HepG2 (cell line): ENCODE data around the gene TRMT112. TPM values are rescaled to one million over a fixed set of nuclear protein-coding genes. Genes with fewer than 3 reads are reported as not detected.

Source experiments
- ATAC-seq: fragments of 200-7000 bp; cut with Tn5 transposase; 3 replicates; pipeline ENCODE4 v1.9.1; 2020; ENCODE audit warnings: mild to moderate bottlenecking, moderate library complexity
- BruUV-seq: library from RNA; stranded (reverse); fragments of 400-500 nt; replicated peaks from 2 replicates; lab custom pipeline; 2021; lab: Mats Ljungman, UMichigan
- CTCF ChIA-PET: fragments of 300-600 bp; formaldehyde crosslinking; extraction: SDS; loops from one replicate; lab custom pipeline; 2021; ENCODE audit warnings: low total read pairs, inconsistent platforms, low intra/inter-chr PET ratio; lab: Yijun Ruan, JAX
- POLR2A ChIA-PET: fragments of 350-600 bp; sonication (Branson Sonifier 250); formaldehyde crosslinking; loops from one replicate; lab custom pipeline; 2020; ENCODE audit warnings: antibody characterized with exemption, inconsistent platforms; lab: Yijun Ruan, JAX
- DNase-seq: peaks from one replicate; pipeline ENCODE4 v3.0.0-alpha.2; 2015; ENCODE audit warnings: low spot score
- FAIRE-seq: peaks from 3 replicates; lab custom pipeline; 2011; peaks lifted over from hg19 to GRCh38; lab: Jason Lieb, UNC
- H2AFZ ChIP-seq: one replicate; pipeline ENCODE4 v1.6.1; 2011; ENCODE audit warnings: low read length, inconsistent platforms
- H3K27ac ChIP-seq: fragments of 300-600 bp; 3 replicates; pipeline ENCODE4 v1.8.0; 2011; ENCODE audit warnings: mixed run types, mild to moderate bottlenecking, mixed read lengths, low read length, inconsistent platforms; ENCODE audit not compliant: insufficient read depth; ENCODE audit errors: extremely low read length
- H3K27me3 ChIP-seq, 2 experiments: fragments of 200-600 bp in 1 of 2; 2 replicates in 1 of 2; 3 replicates in 1 of 2; pipeline versions ENCODE4 v1.6.0 to v1.8.0; 2011; ENCODE audit warnings: low read length in 2 of 2, mild to moderate bottlenecking in 2 of 2, moderate library complexity in 2 of 2, inconsistent platforms in 1 of 2; ENCODE audit not compliant: insufficient read depth in 2 of 2, control insufficient read depth in 1 of 2
- H3K36me3 ChIP-seq, 2 experiments: fragments of 200-600 bp in 1 of 2; replicated peaks in 1 of 2; 2 replicates in 1 of 2; 3 replicates in 1 of 2; pipeline versions ENCODE4 v1.5.1 to v1.8.0; 2011; ENCODE audit warnings: low read length in 2 of 2, inconsistent platforms in 1 of 2; ENCODE audit not compliant: insufficient read depth in 2 of 2, control insufficient read depth in 1 of 2
- H3K4me1 ChIP-seq: 2 replicates; pipeline ENCODE4 v1.5.1; 2012; ENCODE audit warnings: low read length, inconsistent platforms; ENCODE audit not compliant: insufficient read depth
- H3K4me2 ChIP-seq: 2 replicates; pipeline ENCODE4 v1.6.0; 2011; ENCODE audit warnings: low read depth, low read length, inconsistent platforms
- H3K4me3 ChIP-seq, 3 experiments: fragments of 200-600 bp in 1 of 3; sonication (generic), shearing (Covaris generic) in 1 of 3; replicated peaks in 1 of 3; 2 replicates each; pipeline ENCODE4 v1.5.1; 2011 to 2016; ENCODE audit warnings: low read length in 3 of 3, inconsistent platforms in 2 of 3, low read depth in 2 of 3, mild to moderate bottlenecking in 2 of 3, control low read depth in 1 of 3, mixed read lengths in 1 of 3; ENCODE audit not compliant: insufficient read depth in 1 of 3
- H3K79me2 ChIP-seq: one replicate; pipeline ENCODE4 v1.6.1; 2011; ENCODE audit warnings: low read length, inconsistent platforms; ENCODE audit not compliant: insufficient read depth
- H3K9ac ChIP-seq: 2 replicates; pipeline ENCODE4 v1.6.0; 2011; ENCODE audit warnings: mild to moderate bottlenecking, low read depth, low read length, inconsistent platforms; ENCODE audit not compliant: insufficient read depth
- H3K9me3 ChIP-seq: 2 replicates; pipeline ENCODE4 v1.5.1; 2012; ENCODE audit warnings: mild to moderate bottlenecking, low read length
- H4K20me1 ChIP-seq: 2 replicates; pipeline ENCODE4 v1.6.0; 2011; ENCODE audit warnings: inconsistent platforms, mild to moderate bottlenecking, low read length, moderate library complexity; ENCODE audit not compliant: insufficient read depth
- EED ChIP-seq: sonication (generic); formaldehyde crosslinking; IDR thresholded peaks from 2 replicates; pipeline ENCODE4 v1.5.0; 2020; ENCODE audit warnings: mild to moderate bottlenecking, missing genetic modification reagents
- ELK4 ChIP-seq: sonication (generic); formaldehyde crosslinking; IDR thresholded peaks from 2 replicates; pipeline ENCODE4 v1.9.0; 2021; ENCODE audit warnings: missing genetic modification reagents, borderline replicate concordance
- EZH2 ChIP-seq: conservative IDR thresholded peaks from 2 replicates; pipeline ENCODE4 v1.6.1; 2012; ENCODE audit warnings: mild to moderate bottlenecking, low read depth, low read length, moderate library complexity
- FOXK1 ChIP-seq: sonication (generic); formaldehyde crosslinking; IDR thresholded peaks from 2 replicates; pipeline ENCODE4 v1.4.0; 2020; ENCODE audit warnings: low read depth, missing genetic modification reagents, borderline replicate concordance
- GRHL1 ChIP-seq: sonication (generic); formaldehyde crosslinking; conservative IDR thresholded peaks from 2 replicates; pipeline ENCODE4 v1.8.0; 2022; ENCODE audit warnings: missing genetic modification reagents
- NR2F6 ChIP-seq, 2 experiments: IDR thresholded peaks; 2 replicates each; pipeline ENCODE4 v1.6.1; 2016; ENCODE audit warnings: antibody characterized with exemption in 1 of 2, mild to moderate bottlenecking in 1 of 2
- ZFY ChIP-seq: sonication (generic); formaldehyde crosslinking; IDR thresholded peaks from 2 replicates; pipeline ENCODE4 v1.4.0; 2020; ENCODE audit warnings: missing genetic modification reagents
- ZKSCAN1 ChIP-seq: fragments of 150-350 bp; IDR thresholded peaks from 2 replicates; pipeline ENCODE4 v1.6.1; 2014; ENCODE audit warnings: low read length
- ZSCAN30 ChIP-seq: sonication (generic); formaldehyde crosslinking; IDR thresholded peaks from 2 replicates; pipeline ENCODE4 v1.5.0; 2020; ENCODE audit warnings: mild to moderate bottlenecking, missing genetic modification reagents
- WGBS: methylation state at CpG from one replicate; pipeline ENCODE4 v1.1.6; 2017; ENCODE audit warnings: low lambda C conversion rate; 5-methylcytosine and 5-hydroxymethylcytosine counted together
- in situ Hi-C: cut with HindIII; loops from 2 replicates; pipeline ENCODE4 v1.10.0; 2017; ENCODE audit warnings: low pct_unique_long_range_greater_than_20kb; ENCODE audit not compliant: extremely low pct_ligation_motif_present
- intact Hi-C: fragments of 100-400 bp; cut with micrococcal nuclease; formaldehyde crosslinking; loops from one replicate; pipeline ENCODE4 v1.10.0; 2022; ENCODE audit not compliant: unreplicated experiment
- polyA plus RNA-seq, 8 experiments: library from polyadenylated mRNA; depleted of rRNA in 3 of 8; stranded (reverse) in 7 of 8; unstranded in 1 of 8; fragments of >200 nt; fragmentation: Illumina TruSeq in 4 of 8; extraction: Trizol in 4 of 8; gene quantifications; 2 replicates each; pipeline versions ENCODE4 v1.2.1 to v1.2.3, GENCODE V29; 2011 to 2016; ENCODE audit warnings: low read depth in 4 of 8, missing spikeins in 1 of 8, mixed read lengths in 1 of 8; ENCODE audit not compliant: insufficient read depth in 1 of 8
- total RNA-seq, 5 experiments: library from RNA; depleted of rRNA; stranded (reverse); fragments of >200 nt; fragmentation: Illumina TruSeq; extraction: Trizol; gene quantifications; 2 replicates each; pipeline ENCODE4 v1.2.3, GENCODE V29; 2016; ENCODE audit warnings: low read depth in 1 of 5

TRMT112 gene
- total and polyA plus RNA-seq, 2 of the 13 experiments (the other 11 are each of a cell fraction or from before 2014, with no cell fraction given), result 186 to 409 TPM

GRCh38 chr11:64294774-64295173, 22.6 kb downstream of the TRMT112 start:
- no peaks in the 10 kb centered on the region for H3K9me3 ChIP-seq
- WGBS, result 23% methylated on average over 3 of the region's 3 CpGs
- DNase-seq, result no peak
- H3K27me3 ChIP-seq, result peaks cover 39 to 92% of the 10 kb centered on the region in 2 experiments
- TF ChIP-seq FOXK1, result no peak
- TF ChIP-seq ZKSCAN1, result peak; percentile 62; the same call in 1 of the 2 replicates
- no peak for TF ChIP-seq NR2F6 (IDR thresholded peaks at IDR 0.05)
- no peak for TF ChIP-seq NR2F6 (CRISPR knock-in tag; IDR thresholded peaks at IDR 0.05)
- TF ChIP-seq, all 625 proteins: peak for 1
- Histone ChIP-seq H4K20me1 (0 out of 2 replicates have a peak, but pooled peaks cover 5% of the 10 kb centered on the region), H3K4me2 (no peak overlapping the region), H2AFZ (no peak overlapping the region), H3K27ac (no peak overlapping the region), H3K4me3 (no peak overlapping the region), H3K36me3 (no peaks in the 10 kb centered on the region), H3K9ac (no peak overlapping the region), H3K4me1 (peaks cover 6% of the 10 kb centered on the region), H3K79me2 (no peaks in the 10 kb centered on the region)
- FAIRE-seq, result no peak
- ATAC-seq, result no peak
- ChIA-PET CTCF (no interaction called here), POLR2A (no interaction called here)
- intact Hi-C loops (no loop called here), in situ Hi-C loops (no loop called here)
- BruUV-seq, result no TSS peak

DNA sequence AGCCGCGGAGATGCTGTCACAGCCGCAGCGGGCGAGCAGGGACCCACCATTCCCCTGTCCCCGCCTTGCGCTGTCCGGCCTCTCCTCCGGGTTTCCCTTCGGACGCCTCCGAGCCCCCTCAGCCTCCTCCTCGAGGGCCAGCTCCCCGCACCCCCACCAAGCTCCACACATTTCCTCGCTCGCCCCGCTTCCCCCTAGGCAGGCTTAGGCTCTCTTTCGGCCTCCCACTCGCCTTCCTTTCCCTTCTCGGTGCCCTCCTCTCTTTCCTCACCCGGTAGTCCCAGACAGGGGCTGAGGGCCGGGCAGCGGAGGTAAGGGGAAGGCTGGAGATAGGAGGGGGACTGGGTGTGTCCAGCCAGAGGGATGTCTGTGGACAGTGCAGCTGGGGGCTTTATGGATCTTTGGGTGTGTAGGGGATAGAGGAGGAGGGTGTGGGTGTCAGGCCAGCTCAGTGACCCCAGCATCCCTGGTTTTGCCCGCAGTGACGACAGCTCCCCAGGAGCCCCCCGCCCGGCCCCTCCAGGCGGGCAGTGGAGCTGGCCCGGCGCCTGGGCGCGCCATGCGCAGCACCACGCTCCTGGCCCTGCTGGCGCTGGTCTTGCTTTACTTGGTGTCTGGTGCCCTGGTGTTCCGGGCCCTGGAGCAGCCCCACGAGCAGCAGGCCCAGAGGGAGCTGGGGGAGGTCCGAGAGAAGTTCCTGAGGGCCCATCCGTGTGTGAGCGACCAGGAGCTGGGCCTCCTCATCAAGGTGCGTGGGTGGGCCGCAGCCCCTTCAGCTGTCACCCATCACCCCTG, 24.7 kb downstream of the TRMT112 start:
- Histone ChIP-seq H3K4me3 (peak overlapping the region in 2 of 3 experiments; percentile 19 to 61; a peak in 3 of 6 replicates), H3K27ac (no peak overlapping the region), H3K79me2 (no peaks in the 10 kb centered on the region), H4K20me1 (0 out of 2 replicates have a peak, but pooled peaks cover under 1% of the 10 kb centered on the region), H3K36me3 (no peaks in the 10 kb centered on the region), H3K9me3 (no peaks in the 10 kb centered on the region), H3K27me3 (peaks cover 27 to 71% of the 10 kb centered on the region in 2 experiments), H3K4me1 (0 out of 2 replicates have a peak, but pooled peaks cover 12% of the 10 kb centered on the region), H2AFZ (no peak overlapping the region), H3K4me2 (peak overlapping the region; percentile 60), H3K9ac (no peak overlapping the region)
- no TSS peak for BruUV-seq
- FAIRE-seq, result no peak
- 16% methylated on average over 15 of the region's 42 CpGs for WGBS
- CTCF ChIA-PET, result no interaction called here
- no peak for TF ChIP-seq GRHL1 (CRISPR knock-in tag)
- no peak for TF ChIP-seq ZSCAN30 (CRISPR knock-in tag)
- TF ChIP-seq EZH2, result peak; percentile 64
- TF ChIP-seq ELK4 (CRISPR knock-in tag), result no peak
- TF ChIP-seq EED, result 0 out of 2 replicates have a peak, but pooled peaks have one; percentile 7
- TF ChIP-seq ZFY, result no peak
- in situ Hi-C loops (no loop called here), intact Hi-C loops (no loop called here)
- no peak for DNase-seq
- POLR2A ChIA-PET, result no interaction called here
- peak; percentile 39 for ATAC-seq
